Activated CD4-positive, alpha-beta memory T cell treated with anti-CD3 and anti-CD28 coated beads, Interleukin-2, amount 10 ng/mL, durations not matched to agents 7 days and 5 days (primary cell): ENCODE data around the gene UGP2. TPM values are rescaled to one million over a fixed set of nuclear protein-coding genes. Genes with fewer than 3 reads are reported as not detected.
"Not testable (repeated sequence)": the region's sequence is repeated elsewhere in the genome, so short reads cannot be mapped to it uniquely, and the experiment has no call there.

Experiments
- CTCF ChIA-PET: fragments of 350-600 bp; sonication (Branson Sonifier 250); formaldehyde crosslinking; loops from one replicate; lab custom pipeline; 2021; ENCODE audit warnings: antibody characterized with exemption, inconsistent platforms; lab: Charles Lee
- POLR2A ChIA-PET: fragments of 350-600 bp; sonication (Branson Sonifier 250); formaldehyde crosslinking; loops from one replicate; lab custom pipeline; 2021; ENCODE audit warnings: antibody characterized with exemption; lab: Charles Lee
- DNase-seq: peaks from one replicate; pipeline ENCODE4 v3.0.0-alpha.2; 2020
- H3K27ac Mint-ChIP-seq: one replicate; pipeline ENCODE4 v1.8.0; 2021; ENCODE audit warnings: mild to moderate bottlenecking, mixed read lengths
- H3K27me3 Mint-ChIP-seq: one replicate; pipeline ENCODE4 v1.8.0; 2021; ENCODE audit warnings: mixed read lengths
- H3K36me3 Mint-ChIP-seq: one replicate; pipeline ENCODE4 v1.8.0; 2021; ENCODE audit warnings: low read depth, mixed read lengths
- H3K4me1 Mint-ChIP-seq: one replicate; pipeline ENCODE4 v1.8.0; 2021; ENCODE audit warnings: mixed read lengths
- H3K4me3 Mint-ChIP-seq: one replicate; pipeline ENCODE4 v1.8.0; 2021; ENCODE audit warnings: mild to moderate bottlenecking, mixed read lengths
- H3K9me3 Mint-ChIP-seq: one replicate; pipeline ENCODE4 v1.8.0; 2021; ENCODE audit warnings: mixed read lengths
- total RNA-seq, 2 experiments: library from RNA; stranded (reverse); gene quantifications; one replicate each; pipeline ENCODE4 v1.2.3, GENCODE V29; 2021

UGP2 gene
- total RNA-seq = 100 to 1,000 TPM; 180 TPM

DNA sequence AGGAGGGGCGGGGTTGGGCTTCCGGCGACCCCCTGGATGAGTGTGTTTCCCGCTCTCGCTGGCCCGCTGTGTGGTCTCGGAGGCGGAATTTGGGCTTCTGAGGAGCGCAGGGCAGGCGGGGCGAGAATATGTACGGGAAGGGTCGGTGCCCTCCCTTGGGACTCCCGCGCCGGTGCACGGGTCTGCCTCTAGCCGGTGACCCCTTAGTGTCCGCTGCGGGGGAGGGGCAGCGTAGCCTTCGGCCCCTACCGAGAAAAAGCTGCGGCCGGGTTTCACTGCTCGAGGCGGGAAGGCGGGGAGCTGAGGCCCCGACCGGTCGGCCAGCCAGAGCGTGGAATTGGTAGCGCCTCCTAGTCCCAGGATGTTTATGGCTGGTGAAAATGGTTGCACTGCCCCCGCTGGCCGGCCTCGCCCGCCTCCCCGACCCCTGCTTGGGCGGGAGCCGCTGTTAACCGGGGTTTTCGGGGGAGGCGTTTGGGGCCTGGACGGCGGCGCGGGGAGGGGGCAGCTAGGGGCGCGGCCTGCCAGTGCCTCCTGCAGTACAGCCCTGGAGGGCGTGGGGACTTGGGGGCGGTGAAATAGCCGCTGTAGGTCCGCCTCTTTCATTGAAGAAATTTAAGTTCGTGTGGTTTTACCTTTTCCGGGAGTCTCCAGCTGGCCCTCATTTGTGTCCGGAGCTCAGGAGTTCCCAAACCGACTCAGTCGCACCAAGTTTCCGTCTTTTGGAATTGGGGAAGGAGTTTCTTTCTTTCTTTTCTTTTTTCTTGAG, at the start of gene UGP2:
TSS of gene UGP2 (plus strand) at position 643 of the 769 bp plus-strand sequence. CDS start 290 bp downstream, outside the sequence.
- peaks cover 5% of the 10 kb centered on the region for H3K9me3 Mint-ChIP-seq
- ChIA-PET CTCF (interaction anchor here (1.0 to 7.6 kb wide), 7 partner anchors 9 to 682 kb away, joined by 3 to 167 read pairs (median 4); partner anchors contain the start of gene AFTPH), POLR2A (interaction anchor here (0.8 to 7.5 kb wide), 37 partner anchors 12 to 1386 kb away, joined by 3 to 738 read pairs (median 5); partner anchors contain the start of genes ACTR2, AFTPH, MDH1 and SLC1A4)
- H3K27me3 Mint-ChIP-seq = no peaks in the 10 kb centered on the region
- DNase-seq = peak; percentile 92
- peak within 1 kb of the TSS; percentile 99 for H3K4me3 Mint-ChIP-seq
- H3K27ac Mint-ChIP-seq = peak within 1 kb of the TSS; percentile 95
- peaks cover 50% of the 10 kb centered on the region for H3K36me3 Mint-ChIP-seq
- peaks cover 51% of the 10 kb centered on the region for H3K4me1 Mint-ChIP-seq

DNA sequence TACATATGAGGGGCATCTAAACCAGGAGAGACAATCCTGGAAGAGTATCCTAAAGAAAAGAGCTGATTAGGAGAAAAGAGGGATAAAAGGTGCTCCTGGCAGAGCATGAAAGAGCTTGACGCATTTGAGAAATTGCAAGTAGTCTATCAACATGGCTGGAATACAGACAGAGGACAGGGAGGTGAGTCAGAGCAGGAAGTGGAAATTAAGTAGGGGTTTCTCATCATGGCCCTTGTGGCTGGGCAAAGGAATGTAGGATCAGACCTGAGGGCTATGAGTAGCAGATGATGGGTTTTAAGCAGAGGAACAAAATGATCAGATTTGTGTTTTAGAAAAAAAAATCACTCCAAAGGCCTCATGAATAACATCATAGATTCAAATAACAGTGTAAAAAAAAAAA, 49.2 kb upstream of the UGP2 start:
- POLR2A ChIA-PET = no interaction called here
- Mint-ChIP-seq H3K9me3 (peaks cover 8% of the 10 kb centered on the region), H3K4me3 (no peak overlapping the region), H3K36me3 (no peaks in the 10 kb centered on the region), H3K27ac (no peak overlapping the region), H3K4me1 (peaks cover 4% of the 10 kb centered on the region), H3K27me3 (no peaks in the 10 kb centered on the region)
- DNase-seq = no peak
- CTCF ChIA-PET = no interaction called here

DNA sequence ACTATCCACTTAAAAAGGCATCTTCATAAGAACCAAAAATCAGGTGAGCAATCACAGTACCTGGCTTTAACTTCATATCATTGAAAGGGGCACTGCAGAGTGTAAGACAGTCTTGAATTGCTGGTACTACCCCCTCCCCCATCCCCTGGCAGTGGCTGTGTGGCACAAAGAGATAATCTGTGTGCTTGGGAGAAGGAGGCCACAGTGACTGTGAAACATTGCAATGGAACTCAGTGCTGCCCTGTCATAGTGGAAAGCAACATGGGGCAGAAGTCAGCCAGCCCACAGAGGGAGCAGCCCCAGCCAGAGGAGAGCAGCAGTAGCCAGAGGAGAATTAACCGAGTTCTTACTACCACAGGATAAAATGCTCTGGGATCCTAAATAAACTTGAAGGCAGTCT, 45.3 kb upstream of the UGP2 start:
- H3K36me3 Mint-ChIP-seq = no peaks in the 10 kb centered on the region
- peaks cover 4% of the 10 kb centered on the region for H3K4me1 Mint-ChIP-seq
- H3K9me3 Mint-ChIP-seq = peaks cover 8% of the 10 kb centered on the region
- POLR2A ChIA-PET = no interaction called here
- no peak overlapping the region for H3K4me3 Mint-ChIP-seq
- no peak overlapping the region for H3K27ac Mint-ChIP-seq
- no peak for DNase-seq
- H3K27me3 Mint-ChIP-seq = no peaks in the 10 kb centered on the region
- CTCF ChIA-PET = no interaction called here

DNA sequence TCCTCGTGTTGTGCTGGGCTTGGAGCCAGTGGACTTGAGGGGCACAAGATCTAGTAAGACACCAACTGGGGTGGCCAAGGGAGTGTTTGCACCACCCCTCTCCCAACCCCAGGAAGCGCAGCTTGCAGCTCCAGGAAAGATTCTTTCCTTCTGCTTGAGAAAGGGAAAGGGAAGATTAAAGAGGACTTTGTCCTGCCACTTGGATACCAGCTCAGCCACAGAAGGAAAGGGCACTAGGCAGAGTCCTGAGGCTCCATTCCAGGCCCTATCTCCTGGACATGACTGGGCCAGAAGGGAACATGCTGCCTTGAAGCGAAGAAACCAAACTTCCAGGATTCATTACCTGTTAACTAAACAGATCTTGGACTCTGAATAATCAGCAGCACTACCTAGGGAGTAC, 44.9 kb upstream of the UGP2 start:
- POLR2A ChIA-PET = no interaction called here
- no peak overlapping the region for H3K27ac Mint-ChIP-seq
- no peaks in the 10 kb centered on the region for H3K36me3 Mint-ChIP-seq
- peaks cover 4% of the 10 kb centered on the region for H3K4me1 Mint-ChIP-seq
- peaks cover 12% of the 10 kb centered on the region for H3K9me3 Mint-ChIP-seq
- CTCF ChIA-PET = no interaction called here
- no peak overlapping the region for H3K4me3 Mint-ChIP-seq
- H3K27me3 Mint-ChIP-seq = no peaks in the 10 kb centered on the region
- no peak for DNase-seq

DNA sequence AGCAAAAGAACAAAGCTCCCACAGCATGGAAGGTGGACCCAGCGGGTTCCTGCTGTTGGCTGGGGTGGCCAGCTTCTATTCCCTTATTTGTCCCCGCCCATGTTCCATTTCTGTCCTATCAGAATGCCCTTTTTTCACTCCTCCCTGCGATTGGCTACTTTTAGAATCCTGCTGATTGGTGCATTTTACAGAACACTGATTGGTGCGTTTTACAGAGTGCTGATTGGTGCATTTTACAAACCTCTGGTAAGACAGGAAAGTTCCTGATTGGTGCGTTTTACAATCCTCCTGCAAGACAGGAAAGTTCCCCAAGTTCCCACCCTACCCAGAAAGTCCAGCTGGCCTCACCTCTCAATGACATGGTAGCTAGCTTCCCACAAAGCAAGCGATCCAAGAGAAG, 40.2 kb upstream of the UGP2 start:
- H3K27ac Mint-ChIP-seq = no peak overlapping the region
- no peak overlapping the region for H3K4me3 Mint-ChIP-seq
- H3K27me3 Mint-ChIP-seq = no peaks in the 10 kb centered on the region
- no peaks in the 10 kb centered on the region for H3K4me1 Mint-ChIP-seq
- POLR2A ChIA-PET = no interaction called here
- CTCF ChIA-PET = no interaction called here
- peaks cover 7% of the 10 kb centered on the region for H3K9me3 Mint-ChIP-seq
- no peak for DNase-seq
- H3K36me3 Mint-ChIP-seq = no peaks in the 10 kb centered on the region

DNA sequence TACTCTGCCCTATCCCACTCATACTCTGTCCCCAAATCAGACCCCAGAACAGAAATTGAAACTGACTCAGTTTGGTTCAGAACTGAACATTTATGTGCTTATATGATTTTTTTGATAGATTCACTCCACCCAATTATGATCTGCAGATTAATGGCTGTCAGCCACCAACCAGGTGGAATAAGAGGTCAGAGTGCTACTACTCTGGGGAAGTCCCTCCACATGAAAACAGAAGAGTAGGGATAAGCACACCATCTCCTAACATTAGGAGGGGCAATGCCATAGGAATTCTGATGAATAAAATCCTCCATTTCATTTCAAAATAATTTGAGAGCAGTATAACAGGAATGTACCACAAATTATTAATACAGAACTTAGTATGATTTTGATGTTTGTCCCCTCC, 36.3 kb upstream of the UGP2 start:
- CTCF ChIA-PET = no interaction called here
- H3K36me3 Mint-ChIP-seq = no peaks in the 10 kb centered on the region

DNA sequence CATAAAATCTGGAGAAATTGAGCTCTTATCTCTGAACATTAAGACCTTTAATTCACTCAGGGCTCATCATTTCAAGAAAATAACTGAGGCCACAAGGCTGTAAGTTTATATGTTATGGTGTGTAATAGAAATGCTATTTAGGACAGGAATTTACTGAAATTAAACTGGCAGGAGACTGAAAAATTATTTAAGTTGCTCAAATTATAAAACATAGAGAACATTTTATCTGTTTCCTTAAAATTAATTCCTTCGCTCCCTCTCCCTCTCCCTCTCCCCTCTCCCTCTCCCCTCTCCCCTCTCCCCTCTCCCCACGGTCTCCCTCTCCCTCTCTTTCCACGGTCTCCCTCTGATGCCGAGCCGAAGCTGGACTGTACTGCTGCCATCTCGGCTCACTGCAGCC, 33.7 kb upstream of the UGP2 start:
- H3K36me3 Mint-ChIP-seq, DNase-seq, H3K27me3 Mint-ChIP-seq, CTCF ChIA-PET, H3K4me1 Mint-ChIP-seq, H3K27ac Mint-ChIP-seq, H3K4me3 Mint-ChIP-seq, POLR2A ChIA-PET, H3K9me3 Mint-ChIP-seq: not testable (repeated sequence)

More for the DNA sequence above, 36.3 kb upstream of the UGP2 start:
- DNase-seq = no peak
- H3K9me3 Mint-ChIP-seq = peaks cover 8% of the 10 kb centered on the region
- no peak overlapping the region for H3K4me3 Mint-ChIP-seq
- POLR2A ChIA-PET = no interaction called here
- H3K27me3 Mint-ChIP-seq = no peaks in the 10 kb centered on the region
- H3K27ac Mint-ChIP-seq = no peak overlapping the region
- H3K4me1 Mint-ChIP-seq = no peaks in the 10 kb centered on the region

DNA sequence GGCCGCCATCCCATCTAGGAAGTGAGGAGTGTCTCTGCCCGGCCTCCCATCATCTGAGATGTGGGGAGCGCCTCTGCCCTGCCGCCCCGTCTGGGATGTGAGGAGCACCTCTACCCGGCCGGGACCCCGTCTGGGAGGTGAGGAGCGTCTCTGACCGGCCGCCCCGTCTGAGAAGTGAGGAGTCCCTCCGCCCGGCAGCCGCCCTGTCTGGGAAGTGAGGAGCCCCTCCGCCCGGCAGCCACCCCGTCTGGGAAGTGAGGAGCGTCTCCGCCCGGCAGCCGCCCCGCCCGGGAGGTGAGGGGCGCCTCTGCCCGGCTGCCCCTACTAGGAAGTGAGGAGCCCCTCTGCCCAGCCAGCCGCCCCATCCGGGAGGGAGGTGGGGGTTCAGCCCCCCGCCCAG, 32.8 kb upstream of the UGP2 start:
- H3K27me3 Mint-ChIP-seq, H3K4me3 Mint-ChIP-seq, H3K36me3 Mint-ChIP-seq, CTCF ChIA-PET, DNase-seq, POLR2A ChIA-PET, H3K4me1 Mint-ChIP-seq, H3K9me3 Mint-ChIP-seq, H3K27ac Mint-ChIP-seq: not testable (repeated sequence)

DNA sequence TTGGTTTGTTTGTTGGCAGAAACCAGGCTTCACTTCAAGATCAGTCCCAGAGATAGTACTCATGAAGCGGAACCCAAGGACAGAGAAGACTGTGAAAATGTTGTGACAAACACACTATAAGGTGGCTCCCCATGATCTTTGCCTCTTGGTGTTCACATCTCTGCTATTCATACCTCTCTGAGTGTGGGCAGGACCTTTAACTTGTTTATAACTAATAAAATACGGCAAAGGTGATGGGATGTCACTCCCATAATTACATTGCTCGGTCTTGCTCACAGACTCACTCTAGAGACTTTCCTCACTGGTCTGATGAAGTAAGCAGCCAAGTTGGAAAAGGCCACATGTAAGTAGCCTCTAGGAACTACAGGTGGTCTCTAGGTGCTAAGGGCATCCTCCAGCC, 30.6 kb upstream of the UGP2 start:
- no peak overlapping the region for H3K27ac Mint-ChIP-seq
- DNase-seq = no peak
- peaks cover 1% of the 10 kb centered on the region for H3K27me3 Mint-ChIP-seq
- ChIA-PET CTCF (no interaction called here), POLR2A (no interaction called here)
- no peaks in the 10 kb centered on the region for H3K4me1 Mint-ChIP-seq
- H3K9me3 Mint-ChIP-seq = peaks cover 2% of the 10 kb centered on the region
- H3K4me3 Mint-ChIP-seq = no peak overlapping the region
- H3K36me3 Mint-ChIP-seq = no peaks in the 10 kb centered on the region

DNA sequence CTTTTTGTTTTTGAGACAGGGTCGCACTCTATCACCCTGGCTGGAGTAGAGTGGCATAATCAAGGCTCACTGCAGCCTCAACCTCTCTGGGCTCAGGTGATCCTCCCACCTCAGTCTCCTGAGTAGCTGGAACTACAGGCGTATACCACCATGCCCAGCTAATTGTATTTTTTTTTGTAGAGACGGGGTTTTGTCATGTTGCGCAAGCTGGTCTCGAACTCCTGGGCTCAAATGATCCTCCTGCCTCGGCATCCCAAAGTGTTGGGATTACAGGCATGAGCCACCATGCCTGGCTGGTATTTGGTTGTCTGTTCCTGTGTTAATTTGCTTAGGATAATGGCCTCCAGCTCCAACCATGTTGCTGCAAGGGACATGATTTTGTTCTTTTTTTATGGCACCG, 29.8 kb upstream of the UGP2 start:
- H3K4me1 Mint-ChIP-seq = not testable (repeated sequence)

DNA sequence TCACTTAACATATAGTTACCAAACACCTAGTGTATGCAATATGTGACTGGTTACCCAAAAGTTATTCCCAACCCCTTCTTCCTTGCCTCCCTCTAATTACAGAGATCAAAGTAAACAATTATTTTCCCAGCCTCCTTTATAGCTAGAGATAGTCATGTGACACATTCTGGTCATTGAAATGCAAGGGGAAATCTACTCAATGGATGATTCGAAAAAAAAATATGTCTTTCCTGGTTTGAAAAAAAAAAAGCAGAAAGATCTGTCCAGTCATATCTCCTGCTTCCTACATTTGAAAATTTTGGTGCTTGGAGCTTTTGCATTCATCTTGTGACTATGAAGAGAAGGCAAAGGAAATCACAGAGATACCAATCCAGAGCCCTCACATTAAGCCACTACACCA, 27.6 kb upstream of the UGP2 start:
- no peak for DNase-seq
- H3K4me1 Mint-ChIP-seq = no peaks in the 10 kb centered on the region
- peaks cover 1% of the 10 kb centered on the region for H3K27me3 Mint-ChIP-seq
- ChIA-PET POLR2A (no interaction called here), CTCF (no interaction called here)
- no peak overlapping the region for H3K4me3 Mint-ChIP-seq
- H3K9me3 Mint-ChIP-seq = no peaks in the 10 kb centered on the region
- H3K36me3 Mint-ChIP-seq = no peaks in the 10 kb centered on the region
- H3K27ac Mint-ChIP-seq = no peak overlapping the region

More for the DNA sequence above, 29.8 kb upstream of the UGP2 start:
- H3K9me3 Mint-ChIP-seq, DNase-seq, H3K36me3 Mint-ChIP-seq, H3K27me3 Mint-ChIP-seq, CTCF ChIA-PET, H3K27ac Mint-ChIP-seq, POLR2A ChIA-PET, H3K4me3 Mint-ChIP-seq: not testable (repeated sequence)

DNA sequence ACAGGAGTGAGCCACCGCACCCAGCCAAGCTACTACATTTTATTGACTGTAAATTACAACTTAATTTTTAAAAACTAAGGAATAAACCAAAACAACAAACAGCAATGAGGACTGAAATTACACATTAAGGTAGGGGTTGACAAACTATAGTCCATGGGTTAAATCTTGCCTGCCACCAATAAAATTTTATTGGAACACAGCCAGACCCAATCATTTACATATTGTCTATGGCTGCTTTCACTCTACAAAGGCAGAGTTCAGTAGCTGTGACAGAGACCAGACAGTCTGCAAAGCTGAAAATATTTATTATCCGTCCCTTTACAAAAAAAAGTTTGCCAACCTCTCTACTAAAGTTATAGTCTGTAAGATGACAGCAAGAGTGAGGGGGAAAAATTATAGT, 24.3 kb upstream of the UGP2 start:
- Mint-ChIP-seq H3K27me3 (peaks cover 1% of the 10 kb centered on the region), H3K4me1 (no peaks in the 10 kb centered on the region), H3K4me3 (no peak overlapping the region), H3K9me3 (no peaks in the 10 kb centered on the region), H3K36me3 (no peaks in the 10 kb centered on the region), H3K27ac (no peak overlapping the region)
- CTCF ChIA-PET = no interaction called here
- DNase-seq = no peak
- POLR2A ChIA-PET = no interaction called here

DNA sequence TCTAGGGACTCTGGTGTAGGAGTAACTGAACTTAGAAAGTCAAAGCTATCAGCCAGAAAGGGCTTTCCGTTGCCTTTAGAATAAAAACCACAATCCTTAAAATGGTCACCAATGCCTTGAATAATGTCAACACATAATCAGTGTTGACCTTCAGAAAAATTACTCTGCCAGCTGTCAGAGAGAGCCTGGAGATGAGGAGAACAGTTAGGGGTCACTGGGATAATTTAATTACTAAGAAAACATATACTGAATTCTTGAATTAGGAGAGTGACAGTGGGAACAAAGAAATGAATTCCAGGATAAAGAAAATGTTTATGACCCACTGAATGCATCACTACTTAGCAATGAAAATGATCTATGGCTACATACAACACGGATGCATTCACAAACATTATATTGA, 23.4 kb upstream of the UGP2 start:
- Mint-ChIP-seq H3K27ac (no peak overlapping the region), H3K36me3 (no peaks in the 10 kb centered on the region), H3K4me3 (no peak overlapping the region), H3K27me3 (peaks cover 1% of the 10 kb centered on the region), H3K9me3 (no peaks in the 10 kb centered on the region), H3K4me1 (no peaks in the 10 kb centered on the region)
- DNase-seq = no peak
- ChIA-PET CTCF (no interaction called here), POLR2A (no interaction called here)

DNA sequence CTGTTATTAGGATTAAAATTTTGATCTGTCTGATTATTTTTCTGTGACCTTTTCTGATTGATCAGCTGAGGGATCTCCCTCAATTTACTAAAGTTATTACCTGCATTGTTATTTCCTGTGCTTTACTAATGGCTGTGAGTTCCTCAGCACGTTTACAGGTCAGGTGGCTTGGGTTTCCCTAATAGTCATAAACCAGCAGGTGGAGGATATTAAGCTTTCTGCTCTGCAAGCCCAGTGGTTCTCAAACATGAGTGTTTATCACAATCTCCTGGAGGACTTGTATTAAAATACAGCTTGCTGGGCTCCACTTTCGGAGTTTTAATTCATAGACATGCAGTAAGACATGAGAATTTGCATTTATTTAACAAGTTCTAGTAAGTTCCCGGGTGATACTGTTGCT, 22.4 kb upstream of the UGP2 start:
- Mint-ChIP-seq H3K4me1 (no peaks in the 10 kb centered on the region), H3K4me3 (no peak overlapping the region), H3K9me3 (no peaks in the 10 kb centered on the region), H3K27me3 (peaks cover 7% of the 10 kb centered on the region), H3K27ac (no peak overlapping the region), H3K36me3 (no peaks in the 10 kb centered on the region)
- ChIA-PET POLR2A (interaction anchor here (1.0 kb wide), 1 partner anchor 22 kb away, joined by 3 read pairs; the partner anchor contains the start of gene UGP2), CTCF (no interaction called here)
- DNase-seq = no peak
